Activated T-cell treated with anti-CD3 and anti-CD28 coated beads for 4 hours (primary cell): ENCODE results near the gene MX2.
"Not testable (repeated sequence)": the region's sequence is repeated elsewhere in the genome, so short reads cannot be mapped to it uniquely, and the experiment has no call there.

ENCODE experiments used
- DNase-seq: peaks from one replicate; pipeline ENCODE4 v3.0.0-alpha.2; 2020

The MX2 gene, protein sequence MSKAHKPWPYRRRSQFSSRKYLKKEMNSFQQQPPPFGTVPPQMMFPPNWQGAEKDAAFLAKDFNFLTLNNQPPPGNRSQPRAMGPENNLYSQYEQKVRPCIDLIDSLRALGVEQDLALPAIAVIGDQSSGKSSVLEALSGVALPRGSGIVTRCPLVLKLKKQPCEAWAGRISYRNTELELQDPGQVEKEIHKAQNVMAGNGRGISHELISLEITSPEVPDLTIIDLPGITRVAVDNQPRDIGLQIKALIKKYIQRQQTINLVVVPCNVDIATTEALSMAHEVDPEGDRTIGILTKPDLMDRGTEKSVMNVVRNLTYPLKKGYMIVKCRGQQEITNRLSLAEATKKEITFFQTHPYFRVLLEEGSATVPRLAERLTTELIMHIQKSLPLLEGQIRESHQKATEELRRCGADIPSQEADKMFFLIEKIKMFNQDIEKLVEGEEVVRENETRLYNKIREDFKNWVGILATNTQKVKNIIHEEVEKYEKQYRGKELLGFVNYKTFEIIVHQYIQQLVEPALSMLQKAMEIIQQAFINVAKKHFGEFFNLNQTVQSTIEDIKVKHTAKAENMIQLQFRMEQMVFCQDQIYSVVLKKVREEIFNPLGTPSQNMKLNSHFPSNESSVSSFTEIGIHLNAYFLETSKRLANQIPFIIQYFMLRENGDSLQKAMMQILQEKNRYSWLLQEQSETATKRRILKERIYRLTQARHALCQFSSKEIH

GRCh38 chr21:41361786-41362604 is at the start of gene MX2:
MX2 (plus strand) TSS chr21:41362027; CDS start chr21:41376907, 14,880 bp downstream.
- peak; percentile 70 for DNase-seq

DNA sequence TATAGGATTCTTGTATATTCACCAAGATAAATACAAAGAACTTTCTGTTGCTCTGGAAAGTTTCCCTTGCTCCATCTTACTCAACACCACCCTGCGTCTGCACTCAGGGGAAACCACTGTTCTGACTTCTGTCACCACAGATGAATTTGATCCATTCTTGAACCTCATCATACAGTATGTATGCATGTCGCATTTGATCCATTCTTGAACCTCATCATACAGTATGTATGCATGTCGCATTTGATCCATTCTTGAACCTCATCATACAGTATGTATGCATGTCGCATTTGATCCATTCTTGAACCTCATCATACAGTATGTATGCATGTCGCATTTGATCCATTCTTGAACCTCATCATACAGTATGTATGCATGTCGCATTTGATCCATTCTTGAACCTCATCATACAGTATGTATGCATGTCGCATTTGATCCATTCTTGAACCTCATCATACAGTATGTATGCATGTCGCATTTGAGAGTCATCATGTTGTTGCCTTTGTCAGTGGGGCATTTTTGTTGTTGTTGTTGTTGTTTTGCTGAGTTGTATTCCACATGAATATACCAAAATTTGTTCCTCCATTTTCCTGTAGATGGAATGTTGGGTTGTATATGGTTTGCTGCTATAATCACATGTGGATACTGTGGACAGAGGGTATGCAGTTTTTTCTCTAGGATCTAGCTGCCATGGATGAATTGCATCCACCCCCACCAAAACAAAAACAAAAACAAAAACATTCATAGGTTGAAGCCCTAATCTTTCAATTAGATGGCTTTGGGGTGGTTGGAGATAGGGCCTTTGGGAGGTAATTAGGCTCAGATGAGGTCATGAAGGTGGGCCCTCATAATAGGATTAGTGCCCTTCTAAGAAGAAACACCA is 48.3 kb upstream of the MX2 start:
- not testable (repeated sequence) for DNase-seq

GRCh38 chr21:41315726-41316125 is 46.1 kb upstream of the MX2 start:
- no peak for DNase-seq

- DNase-seq = no peak
These were observed 45.4 kb upstream of the MX2 start, which contains the start of gene FAM3B for GRCh38 chr21:41316200-41317062. FAM3B (plus strand) TSS chr21:41316801; CDS start chr21:41316880, 79 bp downstream.

GRCh38 chr21:41317063-41317392 is 44.8 kb upstream of the MX2 start:
- DNase-seq = no peak

GRCh38 chr21:41317458-41317857 is 44.4 kb upstream of the MX2 start:
- DNase-seq = no peak

DNA sequence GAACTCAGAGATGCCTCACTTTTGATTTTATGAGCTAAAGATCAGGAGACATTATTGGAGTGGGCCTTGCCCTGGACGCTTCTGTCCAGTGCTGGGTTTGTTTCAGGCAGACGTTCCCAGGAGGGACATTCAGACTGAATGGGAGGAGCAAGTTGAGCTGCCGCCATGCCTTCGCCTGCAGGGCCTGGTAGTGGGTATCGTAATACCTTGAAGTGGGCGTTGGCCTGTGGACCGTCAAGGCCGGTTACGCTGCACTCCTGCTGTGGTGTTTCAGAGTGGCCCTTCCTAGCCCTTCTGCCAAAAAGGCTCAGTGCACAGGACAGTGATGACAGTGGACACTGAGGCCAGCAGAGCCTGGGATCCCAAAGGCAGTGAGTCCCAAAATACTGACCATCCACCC is 43.6 kb upstream of the MX2 start:
- no peak for DNase-seq

DNA sequence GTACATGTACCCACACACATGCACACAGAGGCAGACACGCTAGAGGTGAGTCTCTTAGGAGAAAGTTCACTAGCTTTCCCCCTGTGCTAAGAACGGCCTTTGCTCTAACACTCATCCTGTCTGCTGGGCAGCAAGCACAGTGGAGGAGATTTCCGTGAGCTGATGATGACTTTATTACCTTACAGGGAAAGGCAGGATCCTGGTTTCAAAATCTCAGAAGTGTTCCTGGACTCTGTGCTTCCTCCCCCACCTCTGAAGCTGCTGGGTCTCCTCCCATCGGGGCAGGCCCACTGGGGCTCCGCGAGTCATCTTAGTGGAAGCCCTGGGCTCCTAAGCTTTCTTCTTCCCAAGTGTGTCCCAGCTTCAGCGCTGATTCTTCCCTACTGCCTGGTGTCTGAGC is 42.6 kb upstream of the MX2 start:
- DNase-seq = no peak

DNA sequence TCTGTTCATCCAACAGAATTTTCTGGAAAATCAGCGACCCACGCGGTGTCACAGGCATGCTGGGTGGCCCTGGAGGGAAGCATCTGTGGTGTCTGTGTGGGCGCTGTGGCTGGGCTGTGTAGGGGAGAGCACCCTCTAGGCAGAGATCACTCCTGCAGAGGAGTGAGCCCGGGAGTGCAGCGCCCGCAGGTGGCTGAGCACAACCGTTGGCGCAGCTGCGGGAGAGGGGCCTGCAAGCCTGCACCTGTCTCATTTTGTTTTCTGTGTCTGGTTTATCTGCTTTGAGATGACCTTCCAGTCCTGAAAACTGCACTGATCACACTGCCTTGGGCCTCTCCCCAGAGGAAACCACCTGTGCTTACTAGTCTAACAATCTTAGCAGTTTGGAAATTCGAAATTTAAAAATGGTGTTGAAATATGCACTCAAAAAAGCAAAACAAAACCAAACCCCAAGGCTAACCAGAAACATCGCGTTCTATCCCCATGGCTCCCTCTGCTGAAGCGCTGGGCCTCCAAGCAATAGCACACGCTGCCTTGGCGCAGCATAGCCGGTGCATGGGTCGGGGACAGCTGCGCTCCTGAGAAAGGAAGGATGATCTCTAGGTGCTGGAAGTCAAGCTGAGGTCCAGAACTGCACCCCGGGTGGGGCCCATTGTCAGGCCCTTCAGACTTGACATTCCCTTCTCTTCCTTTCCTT is 40.5 kb upstream of the MX2 start:
- no peak for DNase-seq

DNA sequence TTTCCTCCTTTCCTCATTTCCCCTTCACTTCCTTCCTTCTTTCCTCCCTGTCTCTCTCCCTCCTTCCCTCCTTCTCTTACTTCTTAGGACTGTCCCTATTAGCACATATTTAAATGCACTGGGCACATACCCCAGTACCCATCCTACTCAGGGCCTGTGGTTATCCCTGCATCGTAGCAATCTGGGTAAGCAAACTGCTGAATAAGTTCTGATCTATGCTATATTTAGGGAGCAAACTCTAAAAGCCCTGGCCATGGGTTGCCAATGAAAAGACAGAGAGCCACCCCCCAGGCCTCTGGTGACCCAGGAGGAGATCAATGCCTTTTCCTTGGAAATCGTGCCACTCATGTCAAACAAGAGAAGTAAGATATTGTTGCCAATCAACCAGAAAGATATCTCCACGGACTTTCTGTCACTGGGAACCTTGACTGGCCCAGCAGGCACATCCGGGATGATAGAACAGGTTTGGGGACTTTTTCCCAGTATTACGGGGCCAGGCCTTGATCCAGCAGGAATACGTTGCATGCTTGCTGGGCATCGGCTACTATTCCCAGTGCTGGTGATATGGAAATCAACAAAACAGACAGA is 39.8 kb upstream of the MX2 start:
- DNase-seq = no peak

DNA sequence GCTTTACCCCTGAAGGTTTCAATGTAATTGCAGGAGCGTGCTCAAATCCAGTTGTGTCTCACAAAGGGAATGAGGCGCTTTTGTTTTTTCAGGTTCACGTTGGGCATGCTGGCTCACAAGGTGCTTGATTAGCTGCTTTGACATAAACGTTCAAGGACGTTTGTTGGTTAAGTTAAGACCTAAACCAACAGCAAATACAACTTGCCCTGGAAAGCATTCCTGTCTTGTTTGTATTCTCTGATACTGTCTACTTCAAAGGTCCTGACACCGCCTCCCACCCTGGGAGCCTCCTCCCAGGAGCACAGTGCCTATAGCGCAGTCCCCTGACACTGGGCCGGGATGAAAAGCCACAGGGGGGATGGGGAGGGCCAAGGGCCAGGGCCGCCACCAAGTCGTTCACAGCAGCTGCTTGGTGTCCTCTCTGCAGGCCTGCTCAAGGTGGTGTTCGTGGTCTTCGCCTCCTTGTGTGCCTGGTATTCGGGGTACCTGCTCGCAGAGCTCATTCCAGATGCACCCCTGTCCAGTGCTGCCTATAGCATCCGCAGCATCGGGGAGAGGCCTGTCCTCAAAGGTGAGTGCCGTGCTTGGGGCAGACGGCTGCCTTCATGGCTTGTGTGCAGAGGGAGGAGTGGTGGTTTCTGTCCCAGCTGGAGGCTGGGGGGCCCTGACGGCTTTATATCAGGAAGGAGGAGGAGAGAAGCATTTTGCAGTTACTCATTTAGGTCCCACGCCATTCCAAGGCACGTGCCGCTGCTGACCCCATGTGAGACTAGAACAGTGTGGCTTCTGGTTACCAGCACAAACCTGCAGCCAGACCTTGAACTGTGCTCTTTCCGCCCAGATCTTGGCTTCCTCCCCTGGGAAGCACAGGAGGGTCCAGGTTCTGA is 39.1 kb upstream of the MX2 start:
- no peak for DNase-seq

DNA sequence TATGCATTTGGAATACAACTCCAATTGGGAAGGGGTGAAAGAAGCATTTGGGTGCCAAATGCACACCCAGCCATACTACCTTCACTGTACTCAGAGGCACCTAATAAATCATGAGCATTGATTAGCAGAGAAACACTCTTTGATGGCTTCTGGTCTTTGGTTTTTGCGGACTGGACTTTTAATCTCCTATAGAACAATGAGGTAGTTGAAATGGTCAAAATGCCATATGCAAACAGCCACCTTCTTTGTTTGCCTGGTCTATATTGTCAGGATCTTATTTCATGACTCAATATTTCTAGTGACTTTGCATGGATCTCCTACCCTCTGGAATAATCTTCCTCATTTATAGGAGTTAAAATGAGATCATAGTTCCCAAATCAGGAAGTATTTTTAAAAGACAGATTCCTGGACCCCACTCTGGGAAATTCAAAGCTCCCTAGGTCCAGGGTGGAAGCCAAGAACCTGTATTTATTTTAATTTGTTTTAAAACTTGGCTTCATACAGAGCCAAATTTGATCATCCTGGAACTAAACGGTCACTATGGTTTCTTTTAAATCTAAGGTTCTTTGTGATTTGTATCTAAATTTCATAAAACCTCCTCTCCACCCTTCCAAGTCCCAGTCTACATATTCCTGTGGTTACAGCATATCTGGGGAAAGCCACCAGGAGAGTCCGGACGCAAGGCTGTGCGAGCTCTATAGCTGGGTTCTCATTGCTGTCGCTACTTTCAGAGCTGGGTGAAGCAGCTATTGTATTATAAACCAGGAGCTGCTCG is 36.5 kb upstream of the MX2 start:
- no peak for DNase-seq

DNA sequence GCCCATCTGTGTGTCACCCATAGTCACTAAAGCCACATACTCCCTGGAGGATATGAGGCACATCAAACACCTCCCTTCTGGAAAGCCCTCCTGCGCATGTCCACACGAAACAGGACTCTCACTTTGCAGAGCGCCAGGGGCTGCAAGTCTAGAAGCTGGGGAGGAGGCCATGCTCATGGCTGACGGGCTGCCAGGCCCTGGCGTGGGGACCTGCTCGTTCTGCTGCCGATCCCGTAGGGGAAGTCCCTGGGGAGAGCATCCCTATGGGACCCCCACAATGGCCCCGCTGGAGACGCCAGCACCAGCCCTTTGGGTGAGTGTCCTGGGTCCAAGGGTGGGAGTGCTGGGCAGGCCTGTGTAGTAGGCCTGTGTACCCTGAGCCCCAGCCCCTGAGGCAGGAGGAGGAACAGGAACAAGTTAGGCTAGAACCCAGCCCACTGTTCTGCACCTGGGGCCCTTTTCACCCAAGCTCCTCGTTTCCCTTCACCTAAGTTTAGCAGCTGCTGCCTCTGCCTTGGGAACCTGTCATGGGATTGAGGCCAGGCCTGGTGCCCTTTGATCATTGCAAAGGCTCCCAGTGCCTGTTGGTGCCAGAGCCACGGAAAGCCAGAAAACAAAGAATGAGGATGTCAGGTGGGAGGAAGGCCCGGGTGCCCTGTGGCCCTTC is 35.3 kb upstream of the MX2 start:
- no peak for DNase-seq

- DNase-seq = no peak
These were observed 34.1 kb upstream of the MX2 start for GRCh38 chr21:41327753-41328152.

GRCh38 chr21:41328660-41329607 is 32.9 kb upstream of the MX2 start:
- DNase-seq = no peak

DNA sequence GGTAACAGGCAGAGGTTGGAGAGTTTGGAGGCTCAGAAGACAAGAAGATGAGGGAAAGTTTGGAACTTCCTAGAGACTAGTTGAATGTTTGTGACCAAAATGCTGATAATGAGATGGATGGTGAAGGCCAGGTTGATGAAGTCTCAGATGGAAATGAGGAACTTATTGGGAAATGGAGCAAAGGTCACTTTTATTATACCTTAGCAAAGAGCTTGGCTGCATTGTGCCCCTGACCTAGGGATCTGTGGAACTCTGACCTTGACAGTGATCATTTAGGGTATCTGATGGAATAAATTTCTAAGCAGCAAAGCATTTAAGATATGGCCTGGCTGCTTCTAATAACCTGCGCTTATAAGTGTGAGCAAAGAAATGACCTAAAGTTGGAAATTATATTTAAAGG is 28.1 kb upstream of the MX2 start:
- no peak for DNase-seq

- no peak for DNase-seq
These were observed 24.3 kb upstream of the MX2 start for GRCh38 chr21:41337515-41337914.
